Bronchial epithelial cell (primary cell): ENCODE measurements around the gene CD302. TPM values are rescaled to one million over a fixed set of nuclear protein-coding genes. Genes with fewer than 3 reads are reported as not detected.
"Not testable (repeated sequence)": the region's sequence is repeated elsewhere in the genome, so short reads cannot be mapped to it uniquely, and the experiment has no call there.

Source experiments
- DNase-seq: peaks from one replicate; pipeline ENCODE4 v3.0.0-alpha.2; 2010; ENCODE audit warnings: low read depth
- FAIRE-seq: peaks from 2 replicates; lab custom pipeline; 2011; peaks lifted over from hg19 to GRCh38; lab: Jason Lieb, UNC
- H3K27me3 ChIP-seq: 2 replicates; pipeline ENCODE4 v1.5.1; 2011; ENCODE audit warnings: low read length; ENCODE audit not compliant: control insufficient read depth, insufficient read depth
- H3K36me3 ChIP-seq: 2 replicates; pipeline ENCODE4 v1.5.1; 2011; ENCODE audit warnings: low read length; ENCODE audit not compliant: control insufficient read depth, insufficient read depth
- H3K4me3 ChIP-seq: 2 replicates; pipeline ENCODE4 v1.5.1; 2011; ENCODE audit warnings: mild to moderate bottlenecking, low read depth, low read length, control low read depth
- total RNA-seq: library from RNA; depleted of rRNA; stranded (reverse); fragments of >200 nt; gene quantifications from 2 replicates; pipeline ENCODE4 v1.2.1, GENCODE V29; 2014
- TF ChIP-seq, protein P1 (sequence below): IDR thresholded peaks from 2 replicates; pipeline ENCODE4 v1.5.1; 2011; ENCODE audit warnings: mild to moderate bottlenecking, moderate library complexity, low read length, control low read depth, inconsistent platforms; ENCODE audit not compliant: insufficient read depth, severe bottlenecking

The CD302 gene
- total RNA-seq, 1 donor from 2014 or later, result 0.26 TPM

DNA sequence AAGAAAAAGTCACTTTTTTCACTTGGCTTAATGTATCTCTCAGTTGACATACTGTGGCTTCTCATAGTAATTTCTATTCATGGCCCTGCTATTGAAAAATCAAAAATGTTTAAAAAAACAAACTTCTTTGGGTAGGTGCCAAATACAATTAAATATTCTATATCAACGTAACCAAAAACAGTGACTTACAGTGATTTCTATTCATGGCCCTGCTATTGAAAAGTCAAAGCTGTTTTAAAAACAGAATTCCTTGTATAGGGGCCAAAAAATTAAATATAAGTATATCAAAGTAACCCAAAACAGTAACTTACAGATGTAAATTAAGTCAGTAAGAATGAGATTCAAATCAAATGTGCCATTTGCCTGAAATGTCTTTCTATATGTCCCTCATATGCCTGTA, 31.4 kb upstream of the CD302 start:
- FAIRE-seq, result no peak
- H3K4me3 ChIP-seq, result no peak overlapping the region

GRCh38 chr2:159828738-159829137, 30.7 kb upstream of the CD302 start:
- TF ChIP-seq, protein P1, sequence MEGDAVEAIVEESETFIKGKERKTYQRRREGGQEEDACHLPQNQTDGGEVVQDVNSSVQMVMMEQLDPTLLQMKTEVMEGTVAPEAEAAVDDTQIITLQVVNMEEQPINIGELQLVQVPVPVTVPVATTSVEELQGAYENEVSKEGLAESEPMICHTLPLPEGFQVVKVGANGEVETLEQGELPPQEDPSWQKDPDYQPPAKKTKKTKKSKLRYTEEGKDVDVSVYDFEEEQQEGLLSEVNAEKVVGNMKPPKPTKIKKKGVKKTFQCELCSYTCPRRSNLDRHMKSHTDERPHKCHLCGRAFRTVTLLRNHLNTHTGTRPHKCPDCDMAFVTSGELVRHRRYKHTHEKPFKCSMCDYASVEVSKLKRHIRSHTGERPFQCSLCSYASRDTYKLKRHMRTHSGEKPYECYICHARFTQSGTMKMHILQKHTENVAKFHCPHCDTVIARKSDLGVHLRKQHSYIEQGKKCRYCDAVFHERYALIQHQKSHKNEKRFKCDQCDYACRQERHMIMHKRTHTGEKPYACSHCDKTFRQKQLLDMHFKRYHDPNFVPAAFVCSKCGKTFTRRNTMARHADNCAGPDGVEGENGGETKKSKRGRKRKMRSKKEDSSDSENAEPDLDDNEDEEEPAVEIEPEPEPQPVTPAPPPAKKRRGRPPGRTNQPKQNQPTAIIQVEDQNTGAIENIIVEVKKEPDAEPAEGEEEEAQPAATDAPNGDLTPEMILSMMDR, result no peak
- H3K4me3 ChIP-seq, result no peak overlapping the region
- no peaks in the 10 kb centered on the region for H3K36me3 ChIP-seq
- H3K27me3 ChIP-seq, result no peaks in the 10 kb centered on the region
- FAIRE-seq (no peak), DNase-seq (no peak)

More for the DNA sequence above, 31.4 kb upstream of the CD302 start:
- H3K36me3 ChIP-seq, result no peaks in the 10 kb centered on the region
- TF ChIP-seq, protein P1, result no peak
- H3K27me3 ChIP-seq, result no peaks in the 10 kb centered on the region
- no peak for DNase-seq

GRCh38 chr2:159822478-159822833, 24.4 kb upstream of the CD302 start:
- DNase-seq, H3K4me3 ChIP-seq, FAIRE-seq, H3K27me3 ChIP-seq, H3K36me3 ChIP-seq: not testable (repeated sequence)

GRCh38 chr2:159821775-159822477, 23.9 kb upstream of the CD302 start:
- not testable (repeated sequence) for H3K27me3 ChIP-seq, FAIRE-seq, H3K4me3 ChIP-seq

GRCh38 chr2:159818940-159819339, 20.9 kb upstream of the CD302 start:
- H3K27me3 ChIP-seq, result no peaks in the 10 kb centered on the region
- FAIRE-seq (no peak), DNase-seq (no peak)
- TF ChIP-seq, protein P1, result no peak
- no peak overlapping the region for H3K4me3 ChIP-seq
- no peaks in the 10 kb centered on the region for H3K36me3 ChIP-seq

More at GRCh38 chr2:159821775-159822477, 23.9 kb upstream of the CD302 start:
- H3K36me3 ChIP-seq, DNase-seq: not testable (repeated sequence)

DNA sequence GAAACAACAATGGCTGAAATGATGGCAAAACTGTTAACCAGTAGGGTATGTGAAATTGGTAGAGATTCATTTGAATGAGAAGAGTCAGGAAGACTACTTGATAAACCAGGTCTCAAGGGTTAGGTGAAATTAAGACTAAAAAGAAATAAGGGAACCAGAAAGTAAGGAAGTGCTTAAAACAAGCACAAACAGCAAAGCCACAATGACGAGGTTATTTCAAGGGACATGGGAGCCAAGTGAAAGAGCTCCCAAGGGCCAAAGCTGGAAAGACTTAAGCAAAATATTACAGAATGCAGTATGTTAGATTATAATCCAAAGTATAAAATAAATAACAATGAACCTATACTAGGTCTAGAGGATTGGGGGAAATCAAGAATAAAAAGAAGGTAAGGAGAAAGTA, 19.3 kb upstream of the CD302 start:
- FAIRE-seq, result no peak
- Histone ChIP-seq H3K36me3 (no peaks in the 10 kb centered on the region), H3K4me3 (no peak overlapping the region), H3K27me3 (no peaks in the 10 kb centered on the region)
- no peak for DNase-seq
- TF ChIP-seq, protein P1, result no peak

- DNase-seq (no peak), FAIRE-seq (no peak)
- TF ChIP-seq, protein P1, result no peak
- no peaks in the 10 kb centered on the region for H3K27me3 ChIP-seq
- H3K36me3 ChIP-seq, result no peaks in the 10 kb centered on the region
- no peak overlapping the region for H3K4me3 ChIP-seq
These were observed 13.2 kb upstream of the CD302 start for GRCh38 chr2:159811232-159811631.
